Gastrocnemius medialis (tissue), 4 donors: ENCODE data around the gene PRKAG2.

Source experiments
- POLR2A ChIP-seq, 2 donors: fragments of 450-650 bp; IDR thresholded peaks; one replicate each; pipeline ENCODE4 v1.6.1; 2017; ENCODE audit warnings: antibody characterized with exemption in 2 of 2, mild to moderate bottlenecking in 2 of 2, moderate library complexity in 2 of 2
- TF ChIP-seq, protein P1 (sequence below), 5 experiments: fragments of 450-650 bp in 3 of 5; fragments of 200-600 bp in 2 of 5; sonication (generic) in 2 of 5; IDR thresholded peaks in 4 of 5; conservative IDR thresholded peaks in 1 of 5; 1 replicate in 4 of 5; 2 replicates in 1 of 5; pipeline ENCODE4 v1.5.1; 2016 to 2019; ENCODE audit warnings: antibody characterized with exemption in 5 of 5, mild to moderate bottlenecking in 3 of 5, moderate library complexity in 3 of 5

DNA sequence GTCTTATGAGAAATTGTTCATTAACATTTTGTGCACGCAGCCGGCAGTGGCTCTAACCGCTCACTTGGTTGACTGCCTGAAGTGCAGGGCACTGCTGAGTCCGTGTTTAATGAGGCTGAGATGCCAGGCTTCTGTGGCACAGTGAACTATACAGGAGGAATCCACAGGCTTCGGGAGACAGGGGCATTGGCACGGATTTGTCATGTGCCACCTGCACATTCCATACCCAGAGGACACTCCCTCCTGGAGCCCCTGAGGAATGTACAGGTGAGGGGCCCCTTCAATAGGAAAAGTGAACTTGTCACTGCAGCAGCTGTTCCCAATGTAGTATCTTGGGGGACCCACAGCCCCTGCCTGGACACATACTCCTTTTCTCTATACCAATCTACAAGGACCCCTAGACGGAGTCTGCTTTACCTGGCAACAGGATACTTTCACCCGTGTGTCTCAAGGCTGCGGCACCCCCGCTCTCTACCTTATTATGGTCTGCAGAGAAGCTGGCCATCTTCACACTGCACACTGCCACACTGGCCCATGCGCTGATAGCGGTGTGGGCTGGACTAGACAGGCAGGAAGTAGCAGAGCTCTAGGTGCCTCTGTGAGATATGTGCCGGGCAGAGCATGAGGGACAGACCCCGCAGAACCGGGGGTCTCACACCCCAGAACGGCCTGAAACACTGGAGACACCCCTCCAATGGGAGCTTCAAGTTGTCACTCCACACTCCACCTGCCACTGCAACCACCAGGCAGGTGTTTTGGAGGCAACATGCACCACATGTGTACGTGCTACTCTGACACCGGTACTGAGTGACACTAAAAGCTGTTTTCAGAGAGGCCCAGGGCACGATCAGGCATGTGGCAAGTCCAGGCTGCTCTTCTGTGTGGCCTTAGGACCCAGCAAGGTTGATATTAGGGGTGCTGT is 285.8 kb downstream of the PRKAG2 start:
- TF ChIP-seq POLR2A (IDR thresholded peaks at IDR 0.05): no peak
- TF ChIP-seq, protein P1, sequence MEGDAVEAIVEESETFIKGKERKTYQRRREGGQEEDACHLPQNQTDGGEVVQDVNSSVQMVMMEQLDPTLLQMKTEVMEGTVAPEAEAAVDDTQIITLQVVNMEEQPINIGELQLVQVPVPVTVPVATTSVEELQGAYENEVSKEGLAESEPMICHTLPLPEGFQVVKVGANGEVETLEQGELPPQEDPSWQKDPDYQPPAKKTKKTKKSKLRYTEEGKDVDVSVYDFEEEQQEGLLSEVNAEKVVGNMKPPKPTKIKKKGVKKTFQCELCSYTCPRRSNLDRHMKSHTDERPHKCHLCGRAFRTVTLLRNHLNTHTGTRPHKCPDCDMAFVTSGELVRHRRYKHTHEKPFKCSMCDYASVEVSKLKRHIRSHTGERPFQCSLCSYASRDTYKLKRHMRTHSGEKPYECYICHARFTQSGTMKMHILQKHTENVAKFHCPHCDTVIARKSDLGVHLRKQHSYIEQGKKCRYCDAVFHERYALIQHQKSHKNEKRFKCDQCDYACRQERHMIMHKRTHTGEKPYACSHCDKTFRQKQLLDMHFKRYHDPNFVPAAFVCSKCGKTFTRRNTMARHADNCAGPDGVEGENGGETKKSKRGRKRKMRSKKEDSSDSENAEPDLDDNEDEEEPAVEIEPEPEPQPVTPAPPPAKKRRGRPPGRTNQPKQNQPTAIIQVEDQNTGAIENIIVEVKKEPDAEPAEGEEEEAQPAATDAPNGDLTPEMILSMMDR (IDR thresholded peaks at IDR 0.05 in 4 of 5, conservative IDR thresholded peaks at IDR 0.05 in 1 of 5): no peak
